Hypothalamus (tissue), 51 donors: ENCODE results near the gene MGARP.
"Not testable (repeated sequence)": the region's sequence is repeated elsewhere in the genome, so short reads cannot be mapped to it uniquely, and the experiment has no call there.

ENCODE experiments used
- DNase-seq, 51 donors: peaks; one replicate each; lab custom pipeline; 2025; lab: John Stamatoyannopoulos, UW

Gene MGARP

DNA sequence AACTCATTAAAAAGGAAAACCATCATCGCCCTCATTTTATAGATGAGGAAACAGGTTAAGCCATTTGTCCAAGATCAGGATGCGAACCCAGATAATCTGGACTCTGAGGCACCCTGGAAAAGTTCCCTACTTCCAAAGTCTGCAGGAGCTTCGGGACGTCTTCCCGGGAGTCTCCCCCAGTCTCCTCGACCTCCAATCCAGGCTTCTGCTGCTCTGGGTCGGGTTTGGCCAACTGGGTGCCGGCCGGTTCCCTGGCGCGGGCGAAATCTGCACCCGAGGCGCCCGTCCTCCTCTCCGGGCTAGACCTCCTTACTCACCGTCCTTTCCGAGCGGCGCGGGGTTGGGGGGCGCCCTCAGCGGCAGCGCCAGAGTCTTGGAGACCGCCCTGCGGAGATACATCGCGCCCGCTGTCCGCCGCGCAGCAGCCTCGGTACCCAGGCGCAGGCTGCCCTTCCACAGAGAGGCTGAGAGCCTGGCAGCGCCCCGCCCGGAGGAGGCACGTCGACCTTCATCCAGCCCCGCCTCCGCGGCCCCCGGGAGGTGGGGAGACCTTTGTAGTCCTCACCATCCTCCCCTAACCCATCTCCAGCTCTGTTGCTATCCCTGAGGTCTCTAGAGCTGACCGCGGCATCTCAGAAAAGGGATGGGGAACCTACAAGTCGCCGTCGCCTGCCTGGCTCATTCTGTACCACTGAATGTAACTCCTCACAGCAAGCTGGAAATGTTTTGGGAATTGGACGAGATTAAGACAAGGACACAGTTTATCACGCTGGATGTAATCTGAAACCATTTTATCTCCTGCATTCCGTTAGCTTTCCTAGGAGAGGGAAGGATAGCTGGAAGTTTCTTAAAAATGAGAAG lies at the start of gene MGARP:
Gene MGARP (minus strand): TSS at position 466 of the 861 bp plus-strand sequence. CDS start 67 bp downstream, at position 399.
- peak in 32 of 51 donors; percentile 1 to 50 (median 16) for DNase-seq

DNA sequence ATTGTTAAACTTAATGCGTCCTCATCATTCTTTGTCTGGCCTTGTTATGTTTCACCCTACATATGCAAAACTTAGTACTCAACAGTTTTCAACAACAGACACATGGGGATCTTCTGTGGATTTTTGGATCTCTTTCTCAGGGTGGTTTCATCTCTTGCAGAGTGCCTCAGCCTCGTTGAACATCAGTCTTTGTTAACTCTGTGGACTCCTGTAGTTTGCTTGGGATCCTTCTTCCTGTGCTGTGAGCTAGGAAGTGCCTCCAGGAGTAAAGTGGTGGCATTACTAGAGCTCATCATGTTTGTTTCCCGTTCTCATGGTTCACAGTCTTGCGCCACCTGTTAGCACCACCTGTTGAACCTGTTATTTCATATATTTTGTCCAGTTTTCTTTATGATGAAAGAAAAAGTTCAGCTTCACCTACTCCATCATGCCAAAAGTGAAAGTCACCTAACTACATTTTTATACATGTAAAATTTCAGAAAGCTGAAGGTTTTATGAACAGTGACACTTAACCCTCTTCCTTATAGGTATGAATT lies 49.7 kb upstream of the MGARP start:
- DNase-seq, result no peak

DNA sequence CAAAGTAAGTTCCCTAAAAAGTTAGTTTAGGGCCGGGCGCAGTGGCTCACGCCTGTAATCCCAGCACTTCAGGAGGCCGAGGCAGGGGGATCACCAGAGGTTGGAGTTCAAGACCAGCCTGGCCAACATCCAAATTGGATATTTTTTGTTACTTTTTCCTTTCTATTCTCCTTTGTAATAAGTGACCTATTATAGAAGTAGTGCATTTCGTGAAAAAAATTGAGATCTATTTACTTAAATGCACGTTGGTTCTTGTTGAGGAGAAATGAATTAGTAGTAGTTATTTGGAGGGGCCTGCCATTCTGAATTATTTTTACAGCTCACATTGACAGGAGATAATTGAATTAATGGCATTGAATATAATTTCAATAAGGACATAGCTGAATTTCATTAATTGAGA lies 44.6 kb upstream of the MGARP start:
- DNase-seq, result no peak

DNA sequence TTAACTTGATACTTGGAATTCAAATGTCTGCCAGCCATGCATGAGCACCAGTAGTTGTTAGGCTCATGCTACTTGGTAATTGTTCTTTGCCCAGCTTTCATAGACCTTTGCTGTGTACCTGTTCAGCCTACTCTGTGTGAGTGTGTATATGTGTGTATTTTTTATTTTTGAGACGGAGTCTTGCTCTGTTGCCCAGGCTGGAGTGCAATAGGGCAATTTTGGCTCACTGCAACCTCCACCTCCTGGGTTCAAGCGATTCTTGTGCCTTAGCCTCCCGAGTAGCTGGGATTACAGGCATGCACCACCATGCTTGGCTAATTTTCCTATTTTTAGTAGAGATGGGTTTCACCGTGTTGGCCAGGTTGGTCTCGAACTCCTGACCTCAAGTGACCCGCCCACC lies 42.5 kb upstream of the MGARP start:
- DNase-seq, result not testable (repeated sequence)

DNA sequence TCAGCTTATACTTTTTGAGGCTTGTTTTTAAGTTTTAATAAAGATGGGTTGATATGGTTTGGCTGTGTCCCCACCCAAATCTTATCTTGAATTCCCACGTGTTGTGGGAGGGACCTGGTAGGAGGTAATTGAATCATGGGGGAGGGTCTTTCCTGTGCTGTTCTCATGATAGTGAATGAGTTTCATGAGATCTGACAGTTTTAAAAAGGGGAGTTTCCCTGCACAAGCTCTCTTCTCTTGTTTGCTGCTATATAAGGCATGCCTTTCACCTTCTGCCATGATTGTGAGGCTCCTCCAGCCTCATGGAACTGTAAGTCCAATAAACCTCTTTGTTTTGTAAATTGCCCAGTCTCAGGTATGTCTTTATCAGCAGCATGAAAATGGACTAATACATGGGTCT lies 42.0 kb upstream of the MGARP start:
- DNase-seq, result not testable (repeated sequence)

DNA sequence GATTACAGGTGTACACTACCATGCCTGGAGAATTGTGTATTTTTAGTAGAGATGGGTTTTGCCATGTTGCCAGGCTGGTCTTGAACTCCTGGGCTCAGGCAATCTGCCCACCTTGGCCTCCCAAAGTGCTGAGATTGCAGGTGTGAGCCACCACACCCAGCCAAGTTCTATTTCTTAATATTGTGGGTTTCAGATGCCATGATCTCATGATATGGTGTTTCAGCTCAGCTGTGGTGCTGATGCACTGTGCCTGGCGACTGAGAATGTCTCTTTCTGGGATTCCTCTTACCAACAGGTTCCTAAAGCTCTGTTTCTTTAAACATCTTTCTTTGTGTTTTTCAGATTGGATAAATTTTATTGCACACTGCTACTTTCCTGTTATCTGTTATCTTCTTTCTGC lies 39.5 kb upstream of the MGARP start:
- DNase-seq, result no peak

DNA sequence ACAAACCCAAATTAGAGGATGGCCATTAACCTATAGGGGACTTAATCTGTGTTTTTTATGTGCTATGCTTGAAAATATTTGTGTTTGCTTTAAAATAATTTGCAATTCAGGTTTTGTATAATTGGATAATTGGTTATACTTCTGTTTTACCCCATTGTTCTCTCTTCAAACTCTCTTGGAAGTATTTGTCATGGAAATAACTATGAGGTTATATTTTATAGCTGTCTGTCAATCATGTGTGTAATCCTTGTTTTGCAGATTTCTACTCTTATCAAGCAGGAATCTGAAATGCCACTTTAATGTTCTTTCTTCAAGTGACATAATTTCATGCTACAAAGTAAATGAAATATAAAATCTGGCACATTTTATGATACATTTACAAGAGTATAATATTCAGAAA lies 37.6 kb upstream of the MGARP start:
- DNase-seq, result no peak

DNA sequence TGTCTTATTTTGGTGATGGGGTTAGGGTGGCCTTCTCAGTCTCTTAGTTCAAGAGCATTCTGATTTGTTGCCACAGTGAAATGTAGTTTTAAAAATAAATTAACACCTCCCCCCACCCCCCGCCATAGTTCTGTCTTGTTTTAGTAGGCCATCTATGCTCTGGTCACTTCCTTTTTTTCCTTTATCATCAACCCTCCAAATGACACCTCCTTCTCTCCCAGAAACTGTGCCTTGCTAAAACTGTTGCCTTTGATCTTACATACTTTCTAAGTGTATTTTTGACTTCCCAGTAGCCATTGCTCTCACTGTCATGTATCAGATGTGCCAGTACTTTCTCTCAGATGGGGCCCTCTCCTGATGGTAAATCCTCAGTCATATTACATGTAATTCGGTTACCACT lies 36.7 kb upstream of the MGARP start:
- DNase-seq, result no peak

DNA sequence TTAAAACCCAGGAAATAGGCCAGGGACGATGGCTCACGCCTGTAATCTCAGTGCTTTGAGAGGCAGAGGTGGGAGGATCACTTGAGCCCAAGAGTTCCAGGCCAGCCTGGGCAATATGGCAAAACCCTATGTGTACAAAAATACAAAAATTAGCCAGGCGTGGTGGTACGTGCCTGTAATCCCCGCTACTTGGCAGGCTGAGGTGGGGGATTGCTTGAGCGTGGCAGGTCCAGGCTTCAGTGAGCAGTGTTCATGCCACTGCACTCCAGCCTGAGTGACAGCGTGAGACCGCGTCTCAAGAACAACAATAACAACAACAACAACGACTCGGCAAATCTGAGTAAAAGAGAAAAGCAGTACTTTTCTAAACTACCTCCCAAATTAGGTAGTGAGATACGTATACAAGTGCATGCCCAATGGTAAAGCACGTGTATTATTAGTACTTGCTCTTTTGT lies 35.2 kb upstream of the MGARP start:
- DNase-seq, result no peak

DNA sequence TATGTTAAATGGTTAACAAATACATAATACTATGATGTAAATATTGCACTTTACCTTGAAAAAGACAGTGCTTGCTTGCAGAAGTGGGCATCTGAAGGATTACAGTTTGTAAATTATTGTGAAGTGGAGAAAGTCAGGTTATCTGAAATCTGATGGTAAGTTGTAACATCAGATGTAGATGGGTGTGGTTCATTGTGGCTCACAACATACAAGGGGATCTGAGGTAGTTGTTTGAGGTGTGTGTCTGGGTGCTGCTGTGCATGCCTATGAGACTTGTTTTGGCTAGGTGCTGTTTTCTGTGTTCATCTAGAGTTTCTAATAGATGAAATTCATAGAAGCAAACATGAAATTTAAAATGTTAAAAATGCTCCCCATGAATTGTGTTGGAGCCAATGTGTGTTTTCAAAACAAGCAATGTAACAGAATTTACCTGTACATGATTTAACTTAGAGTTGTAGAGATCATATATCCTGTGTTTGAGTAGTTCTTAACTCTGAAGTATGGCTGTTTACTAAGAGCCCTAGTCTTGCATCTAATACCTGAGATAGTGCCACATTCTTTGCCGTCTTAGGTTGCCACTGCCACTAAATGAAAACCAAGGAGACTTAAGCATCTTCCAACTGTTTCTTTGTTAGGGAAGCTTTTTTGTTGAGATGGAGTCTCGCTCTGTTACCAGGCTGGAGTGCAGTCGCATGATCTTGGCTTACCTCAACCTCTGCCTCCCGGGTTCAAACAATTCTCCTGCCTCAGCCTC lies 34.2 kb upstream of the MGARP start:
- no peak for DNase-seq

DNA sequence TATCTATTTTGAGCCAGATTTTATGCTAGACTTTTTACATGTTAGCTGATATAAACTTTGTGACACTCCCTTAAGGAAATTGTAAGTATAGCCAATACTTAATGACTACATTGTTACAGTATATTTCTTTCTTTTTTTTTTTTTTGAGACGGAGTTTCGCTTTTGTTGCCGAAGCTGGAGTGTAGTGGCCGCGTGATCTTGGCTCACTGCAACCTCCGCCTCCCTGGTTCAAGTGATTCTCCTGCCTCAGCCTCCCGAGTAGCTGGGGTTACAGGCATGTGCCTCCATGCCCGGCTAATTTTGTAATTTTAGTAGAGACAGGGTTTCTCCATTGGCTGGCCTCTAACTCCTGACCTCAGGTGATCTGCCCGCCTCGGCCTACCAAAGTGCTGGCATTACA lies 33.4 kb upstream of the MGARP start:
- DNase-seq, result not testable (repeated sequence)

DNA sequence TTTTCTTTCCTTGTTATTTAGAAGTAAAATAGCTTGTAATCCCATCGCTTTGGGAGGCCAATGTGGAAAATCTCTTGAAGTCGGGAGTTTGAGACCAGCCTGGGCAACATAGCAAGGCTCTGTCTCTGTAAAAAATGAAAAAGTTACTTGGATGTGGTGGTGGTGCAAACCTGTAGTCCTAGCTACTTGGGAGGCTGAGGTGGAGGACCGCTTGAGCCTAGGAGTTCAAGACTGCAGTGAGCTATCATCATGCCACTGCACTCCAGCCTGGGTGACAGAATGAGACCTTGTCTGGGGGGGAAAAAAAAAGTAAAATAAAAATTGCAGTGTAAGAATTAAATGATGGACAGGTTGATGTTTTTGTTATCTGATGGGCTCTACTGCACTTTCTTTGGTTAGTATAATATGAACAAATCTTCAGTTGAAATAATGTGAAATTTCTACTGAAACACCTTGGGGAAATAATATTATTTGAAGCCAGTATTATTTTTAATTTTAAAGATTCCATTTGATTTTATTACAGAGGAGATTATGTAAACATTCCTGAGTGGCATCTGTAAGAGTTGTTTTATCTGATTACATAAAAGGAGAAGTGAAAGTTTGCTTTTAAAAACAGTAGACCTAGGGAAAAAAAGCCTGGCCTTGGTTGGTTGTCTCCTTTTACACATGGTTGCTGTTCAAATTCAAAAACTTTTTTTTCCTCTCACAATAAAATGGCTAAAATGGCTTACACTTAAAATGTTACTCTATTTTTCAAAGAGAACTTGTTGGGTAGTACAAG lies 32.7 kb upstream of the MGARP start:
- DNase-seq, result no peak

DNA sequence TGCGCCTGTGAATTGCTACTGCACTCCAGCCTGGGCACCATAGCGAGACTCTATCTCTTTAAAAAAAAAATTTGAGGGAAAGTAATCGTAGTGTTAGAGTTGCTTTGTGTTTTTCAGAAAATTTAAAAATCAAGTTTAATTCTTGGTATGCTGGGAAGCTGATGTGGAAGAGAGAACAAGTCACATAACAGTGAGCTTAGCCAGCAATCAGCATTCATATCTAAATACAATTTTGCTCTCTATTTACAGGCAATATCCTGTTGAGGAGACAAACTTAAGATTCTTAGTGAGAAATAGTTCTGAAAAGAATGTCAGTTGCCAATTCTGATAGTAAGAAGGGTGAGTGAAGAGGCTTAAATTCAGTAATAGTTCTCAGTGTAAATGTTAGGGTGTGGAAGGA lies 31.9 kb upstream of the MGARP start:
- no peak for DNase-seq

DNA sequence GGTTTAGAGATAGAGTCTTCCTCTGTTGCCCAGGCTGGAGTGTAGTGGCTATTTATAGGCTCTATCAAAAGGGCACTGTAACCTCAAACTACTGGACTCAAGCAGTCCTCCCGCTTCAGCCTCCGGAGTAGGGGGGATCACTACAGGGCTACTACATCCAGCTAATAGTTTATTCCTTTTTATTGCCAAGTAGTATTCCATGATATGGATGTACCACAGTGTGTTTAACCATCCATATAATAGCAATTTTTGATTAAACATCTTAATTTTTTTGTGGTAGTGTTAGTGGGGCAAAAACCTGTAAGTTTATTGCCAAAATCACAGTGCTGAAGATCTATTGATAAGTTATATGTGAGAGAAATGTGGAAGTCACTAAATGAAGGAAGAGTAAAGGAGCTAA lies 24.9 kb upstream of the MGARP start:
- DNase-seq, result no peak

DNA sequence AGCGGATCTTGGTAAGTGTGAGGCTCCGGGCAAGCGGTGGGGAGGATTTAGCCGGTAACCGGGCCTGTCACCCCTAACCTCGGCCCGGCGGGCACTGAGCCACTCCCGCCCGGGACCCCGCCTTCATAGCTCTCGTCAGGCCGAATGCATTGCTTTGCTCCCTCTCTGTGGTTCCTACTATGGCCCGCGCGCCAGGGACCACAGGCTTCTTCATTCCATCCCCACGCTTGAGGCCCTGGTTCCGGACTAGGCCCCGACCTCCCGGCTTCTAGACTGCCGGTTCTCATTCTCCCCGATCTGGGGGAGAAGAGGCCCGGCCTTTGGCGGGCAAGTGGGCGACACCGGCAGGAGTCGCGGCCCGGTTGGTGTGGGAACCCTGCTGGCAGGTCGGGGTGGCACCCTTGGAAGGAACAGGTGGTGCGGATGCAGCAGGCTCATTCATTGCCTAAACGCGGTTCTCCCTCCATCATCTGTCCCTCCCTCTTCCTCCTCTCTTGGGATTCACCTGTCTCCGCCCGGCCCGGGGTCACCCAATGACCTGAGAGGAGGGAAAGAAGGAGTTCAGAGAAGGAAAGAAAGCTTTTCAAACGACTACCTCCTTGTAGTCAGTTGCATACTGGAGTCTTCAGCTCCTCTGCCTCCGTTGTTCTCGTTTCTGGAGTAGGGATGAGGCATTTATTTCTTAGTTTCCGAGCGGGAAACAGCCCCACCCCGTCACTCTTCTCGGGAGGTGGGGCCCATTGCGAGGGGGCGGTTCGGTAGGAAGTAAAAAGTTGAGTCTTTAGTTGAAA lies 22.0 kb upstream of the MGARP start, which contains the start of gene NDUFC1:
Gene NDUFC1 (minus strand): TSS at position 657 of the 791 bp plus-strand sequence. CDS start 6,679 bp downstream, outside the sequence.
- DNase-seq, result peak in 39 of 51 donors; percentile 11 to 82 (median 42)

DNA sequence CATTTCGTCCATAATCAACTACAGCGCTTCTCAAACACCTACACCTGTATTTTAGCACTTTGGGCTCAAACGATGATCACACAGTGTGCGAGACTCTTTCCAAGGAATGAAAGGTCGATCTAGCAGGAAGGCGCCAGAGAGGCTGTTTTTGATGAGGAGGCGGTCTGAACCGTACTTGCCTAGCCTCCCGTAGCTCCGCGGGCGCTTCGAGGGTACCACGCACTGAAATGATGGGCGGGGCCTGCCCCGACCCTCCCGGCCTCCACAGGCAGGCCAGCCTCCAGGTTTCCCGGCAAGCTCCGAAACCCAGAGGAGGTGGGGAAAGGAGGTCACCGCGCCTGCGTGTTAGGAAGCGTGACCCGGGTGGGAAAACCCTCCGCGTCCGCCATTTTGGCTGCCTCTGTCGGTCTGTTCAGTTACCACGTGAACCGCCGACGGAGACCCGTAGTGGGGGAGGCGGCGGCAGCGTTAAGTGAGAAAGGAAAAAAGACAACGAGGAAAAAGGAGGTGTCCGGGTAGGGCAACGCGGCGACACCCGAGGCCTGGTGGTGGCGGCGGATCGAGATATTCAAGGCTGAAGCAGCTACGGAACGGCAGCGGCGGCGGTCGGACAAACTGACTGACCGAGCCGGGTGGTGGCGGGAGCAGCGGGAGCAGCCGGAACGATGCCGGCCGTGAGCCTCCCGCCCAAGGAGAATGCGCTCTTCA lies 21.2 kb upstream of the MGARP start, which contains the start of gene NAA15:
Gene NAA15 (plus strand): TSS at position 393 of the 708 bp plus-strand sequence. CDS start 273 bp downstream, at position 666.
- peak; percentile 84 to 99 (median 96) for DNase-seq

DNA sequence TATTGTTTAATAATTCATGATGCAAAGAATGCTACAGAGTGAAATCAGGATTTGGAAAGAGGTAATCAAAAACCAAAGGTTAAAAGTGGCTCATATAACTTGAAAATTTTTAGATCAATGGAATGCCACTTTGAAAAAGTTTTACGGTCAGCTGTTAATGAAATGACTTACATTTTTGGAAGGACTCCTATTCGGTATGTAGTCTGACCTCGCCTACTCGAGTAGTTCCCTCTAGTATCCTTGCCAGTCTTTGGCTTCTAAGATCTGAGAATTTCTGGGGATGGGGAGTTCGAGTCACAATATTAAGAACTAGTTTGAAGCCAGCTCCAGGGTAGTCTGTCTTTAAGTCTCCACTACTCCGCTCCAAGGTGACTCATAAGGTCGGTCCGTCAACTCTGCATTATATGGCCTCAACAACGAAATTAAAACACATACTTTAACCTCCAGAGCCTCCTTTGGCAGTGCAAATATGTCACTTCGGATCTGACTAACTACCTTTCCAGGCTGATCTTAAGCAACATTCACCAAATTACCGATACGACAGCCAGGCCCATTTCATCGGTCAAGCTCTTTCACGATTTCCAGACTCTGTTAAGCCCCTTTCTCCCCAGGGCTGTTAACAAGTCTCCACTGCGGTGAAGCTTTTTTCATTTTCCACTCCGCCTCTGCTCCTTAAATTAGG lies 20.5 kb upstream of the MGARP start:
- peak in 5 of 51 donors; percentile 28 to 61 (median 46) for DNase-seq

DNA sequence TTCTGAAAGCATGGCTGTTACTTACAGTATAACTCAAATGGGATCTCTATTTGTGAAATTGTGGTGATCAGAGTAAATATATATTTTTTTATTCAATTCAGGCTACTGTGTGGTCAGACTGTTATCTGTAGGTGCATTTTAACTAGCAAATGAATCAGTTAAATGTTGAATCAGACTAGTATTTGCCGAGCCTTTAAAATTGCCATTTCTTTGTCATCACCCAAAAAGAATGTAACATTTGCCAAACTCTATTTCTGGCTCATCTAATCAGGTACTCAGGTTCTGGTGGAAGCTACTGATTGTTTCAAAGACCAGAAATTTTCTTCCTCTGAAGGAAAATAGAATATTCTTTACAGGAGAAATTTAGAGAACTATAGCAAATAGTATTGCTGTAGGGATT lies 19.5 kb upstream of the MGARP start:
- no peak for DNase-seq
